ENCODE data around the gene RAB40C.

Gene RAB40C

GRCh38 chr16:671353-672131 is 81.7 kb downstream of the RAB40C start:
- no peak overlapping the region for H3K4me3 ChIP-seq (ENCODE audit: low read length)
- H3K9me3 ChIP-seq (ENCODE audit: insufficient read depth, low read length): no peaks in the 10 kb centered on the region
- H3K4me2 ChIP-seq (ENCODE audit: low read length): no peak overlapping the region
- TF ChIP-seq CTCF (IDR thresholded peaks at IDR 0.05; ENCODE audit: low read depth, low read length): no peak
- no peak for TF ChIP-seq EZH2phosphoT487 (IDR thresholded peaks at IDR 0.05; ENCODE audit: low read depth)
- no peak overlapping the region for H3K9ac ChIP-seq (ENCODE audit: low read length)
- peaks cover 21% of the 10 kb centered on the region for H3K79me2 ChIP-seq (ENCODE audit: low read length)
- H3K36me3 ChIP-seq (replicated peaks; ENCODE audit: low read depth, low read length): peaks cover 26% of the 10 kb centered on the region
- no peaks in the 10 kb centered on the region for H4K20me1 ChIP-seq (ENCODE audit: insufficient read depth, low read length)
- H3K27me3 ChIP-seq (ENCODE audit: low read depth, low read length): no peaks in the 10 kb centered on the region
- H3K27ac ChIP-seq (ENCODE audit: low read length): no peak overlapping the region
- H3K4me1 ChIP-seq (ENCODE audit: low read length): peaks cover 12% of the 10 kb centered on the region
- no peak overlapping the region for H2AFZ ChIP-seq (ENCODE audit: low read depth, low read length)

- Histone ChIP-seq H2AFZ (ENCODE audit: low read depth, low read length) (no peak overlapping the region), H3K27me3 (ENCODE audit: low read depth, low read length) (no peaks in the 10 kb centered on the region), H3K4me3 (ENCODE audit: low read length) (no peak overlapping the region), H3K79me2 (ENCODE audit: low read length) (peaks cover 21% of the 10 kb centered on the region), H3K4me2 (ENCODE audit: low read length) (no peak overlapping the region), H3K27ac (ENCODE audit: low read length) (no peak overlapping the region), H3K36me3 (replicated peaks; ENCODE audit: low read depth, low read length) (peaks cover 26% of the 10 kb centered on the region), H3K9me3 (ENCODE audit: insufficient read depth, low read length) (no peaks in the 10 kb centered on the region), H3K4me1 (ENCODE audit: low read length) (peaks cover 11% of the 10 kb centered on the region), H4K20me1 (ENCODE audit: insufficient read depth, low read length) (no peaks in the 10 kb centered on the region), H3K9ac (ENCODE audit: low read length) (no peak overlapping the region)
- TF ChIP-seq EZH2phosphoT487 (IDR thresholded peaks at IDR 0.05; ENCODE audit: low read depth) (no peak), CTCF (IDR thresholded peaks at IDR 0.05; ENCODE audit: low read depth, low read length) (no peak)
Measured at GRCh38 chr16:672371-672770, 82.5 kb downstream of the RAB40C start.

GRCh38 chr16:672851-673250 is 83.0 kb downstream of the RAB40C start:
- Histone ChIP-seq H3K4me3 (ENCODE audit: low read length) (no peak overlapping the region), H3K36me3 (replicated peaks; ENCODE audit: low read depth, low read length) (peaks cover 26% of the 10 kb centered on the region), H3K9me3 (ENCODE audit: insufficient read depth, low read length) (no peaks in the 10 kb centered on the region), H2AFZ (ENCODE audit: low read depth, low read length) (no peak overlapping the region), H3K4me1 (ENCODE audit: low read length) (peaks cover 7% of the 10 kb centered on the region), H3K27me3 (ENCODE audit: low read depth, low read length) (no peaks in the 10 kb centered on the region), H3K9ac (ENCODE audit: low read length) (no peak overlapping the region), H3K4me2 (ENCODE audit: low read length) (no peak overlapping the region), H3K79me2 (ENCODE audit: low read length) (peaks cover 21% of the 10 kb centered on the region), H4K20me1 (ENCODE audit: insufficient read depth, low read length) (no peaks in the 10 kb centered on the region), H3K27ac (ENCODE audit: low read length) (no peak overlapping the region)
- TF ChIP-seq CTCF (IDR thresholded peaks at IDR 0.05; ENCODE audit: low read depth, low read length): no peak
- no peak for TF ChIP-seq EZH2phosphoT487 (IDR thresholded peaks at IDR 0.05; ENCODE audit: low read depth)

- no peak overlapping the region for H3K4me3 ChIP-seq (ENCODE audit: low read length)
- no peaks in the 10 kb centered on the region for H3K27me3 ChIP-seq (ENCODE audit: low read depth, low read length)
- no peaks in the 10 kb centered on the region for H3K9me3 ChIP-seq (ENCODE audit: insufficient read depth, low read length)
- H4K20me1 ChIP-seq (ENCODE audit: insufficient read depth, low read length): no peaks in the 10 kb centered on the region
- H3K4me2 ChIP-seq (ENCODE audit: low read length): no peak overlapping the region
- H3K4me1 ChIP-seq (ENCODE audit: low read length): peaks cover 7% of the 10 kb centered on the region
- H2AFZ ChIP-seq (ENCODE audit: low read depth, low read length): no peak overlapping the region
- TF ChIP-seq EZH2phosphoT487 (IDR thresholded peaks at IDR 0.05; ENCODE audit: low read depth): no peak
- no peak for TF ChIP-seq CTCF (IDR thresholded peaks at IDR 0.05; ENCODE audit: low read depth, low read length)
- H3K9ac ChIP-seq (ENCODE audit: low read length): no peak overlapping the region
- peaks cover 26% of the 10 kb centered on the region for H3K36me3 ChIP-seq (replicated peaks; ENCODE audit: low read depth, low read length)
- no peak overlapping the region for H3K27ac ChIP-seq (ENCODE audit: low read length)
- H3K79me2 ChIP-seq (ENCODE audit: low read length): peaks cover 15% of the 10 kb centered on the region
Measured at GRCh38 chr16:673399-673991, 83.6 kb downstream of the RAB40C start.
